GM10266 (cell line): Measurements from ENCODE around the gene IRX3.

Source experiments
- DNase-seq: peaks from one replicate; pipeline ENCODE4 v3.0.0; 2012; ENCODE audit errors: extremely low spot score
- CTCF ChIP-seq: IDR thresholded peaks from 2 replicates; pipeline ENCODE4 v1.5.1; 2012; ENCODE audit warnings: mild to moderate bottlenecking, low read depth; ENCODE audit not compliant: control insufficient read depth, insufficient read depth; ENCODE audit errors: missing control alignments

IRX3 gene

GRCh38 chr16:54325616-54326265 lies 39.2 kb upstream of the IRX3 start:
- TF ChIP-seq CTCF: no peak
- no peak for DNase-seq

- DNase-seq: no peak
- TF ChIP-seq CTCF: no peak
Measured at GRCh38 chr16:54324716-54325115, 38.1 kb upstream of the IRX3 start.

GRCh38 chr16:54320697-54321340 lies 34.2 kb upstream of the IRX3 start:
- no peak for TF ChIP-seq CTCF
- no peak for DNase-seq

- no peak for DNase-seq
- no peak for TF ChIP-seq CTCF
Measured at GRCh38 chr16:54318941-54319340, 32.4 kb upstream of the IRX3 start.

- no peak for DNase-seq
- TF ChIP-seq CTCF: no peak
Measured at GRCh38 chr16:54317101-54317611, 30.6 kb upstream of the IRX3 start.

GRCh38 chr16:54316095-54316889 lies 29.7 kb upstream of the IRX3 start:
- no peak for DNase-seq
- no peak for TF ChIP-seq CTCF
